Measurements from ENCODE around the gene FDX2.
A peak's percentile ranks its signal among the peaks of the same experiment; 100 is the strongest.

Gene FDX2

GRCh38 chr19:10266706-10267105 is 49.1 kb downstream of the FDX2 start:
- TF ChIP-seq CTCF (IDR thresholded peaks at IDR 0.05; ENCODE audit: control extremely low read depth, extremely low read depth, low read depth, missing control alignments): no peak
- ChIA-PET POLR2A (no interaction called here), CTCF (interaction anchor here (0.8 to 16.8 kb wide), 5 partner anchors 8 to 124 kb away, joined by 3 to 484 read pairs (median 11); partner anchors contain the start of gene TYK2)
- DNase-seq (ENCODE audit: extremely low spot score): no peak

- POLR2A ChIA-PET: no interaction called here
- CTCF ChIA-PET: interaction anchor here (7.7 to 16.8 kb wide), 2 partner anchors 121 to 133 kb away, joined by 158 to 484 read pairs; partner anchors contain the start of gene TYK2
- TF ChIP-seq CTCF (IDR thresholded peaks at IDR 0.05; ENCODE audit: control extremely low read depth, extremely low read depth, low read depth, missing control alignments): no peak
- no peak for DNase-seq (ENCODE audit: extremely low spot score)
These were observed 53.0 kb downstream of the FDX2 start for GRCh38 chr19:10262771-10263170.

- CTCF ChIA-PET: interaction anchor here (0.9 to 16.8 kb wide), 24 partner anchors 8 to 328 kb away, joined by 3 to 484 read pairs (median 12); partner anchors contain the start of genes ANGPTL6, ICAM1, ICAM4 and ICAM5
- TF ChIP-seq CTCF (IDR thresholded peaks at IDR 0.05; ENCODE audit: control extremely low read depth, extremely low read depth, low read depth, missing control alignments): no peak
- POLR2A ChIA-PET: interaction anchor here (0.8 to 2.0 kb wide), 4 partner anchors 10 to 152 kb away, joined by 3 to 15 read pairs (median 6); partner anchors contain the start of genes ICAM1 and ICAM5
- peak; percentile 22 for DNase-seq (ENCODE audit: extremely low spot score)
These were observed 55.7 kb downstream of the FDX2 start for GRCh38 chr19:10260141-10260584.

Data from GM10248 (cell line).